NCI-H1694 (cell line): ENCODE measurements around the gene WDR46.
"Not testable (repeated sequence)": the region's sequence is repeated elsewhere in the genome, so short reads cannot be mapped to it uniquely, and the experiment has no call there.

Experiments used
- DNase-seq: peaks from one replicate; lab custom pipeline; 2025; lab: John Stamatoyannopoulos, UW

Gene WDR46

DNA sequence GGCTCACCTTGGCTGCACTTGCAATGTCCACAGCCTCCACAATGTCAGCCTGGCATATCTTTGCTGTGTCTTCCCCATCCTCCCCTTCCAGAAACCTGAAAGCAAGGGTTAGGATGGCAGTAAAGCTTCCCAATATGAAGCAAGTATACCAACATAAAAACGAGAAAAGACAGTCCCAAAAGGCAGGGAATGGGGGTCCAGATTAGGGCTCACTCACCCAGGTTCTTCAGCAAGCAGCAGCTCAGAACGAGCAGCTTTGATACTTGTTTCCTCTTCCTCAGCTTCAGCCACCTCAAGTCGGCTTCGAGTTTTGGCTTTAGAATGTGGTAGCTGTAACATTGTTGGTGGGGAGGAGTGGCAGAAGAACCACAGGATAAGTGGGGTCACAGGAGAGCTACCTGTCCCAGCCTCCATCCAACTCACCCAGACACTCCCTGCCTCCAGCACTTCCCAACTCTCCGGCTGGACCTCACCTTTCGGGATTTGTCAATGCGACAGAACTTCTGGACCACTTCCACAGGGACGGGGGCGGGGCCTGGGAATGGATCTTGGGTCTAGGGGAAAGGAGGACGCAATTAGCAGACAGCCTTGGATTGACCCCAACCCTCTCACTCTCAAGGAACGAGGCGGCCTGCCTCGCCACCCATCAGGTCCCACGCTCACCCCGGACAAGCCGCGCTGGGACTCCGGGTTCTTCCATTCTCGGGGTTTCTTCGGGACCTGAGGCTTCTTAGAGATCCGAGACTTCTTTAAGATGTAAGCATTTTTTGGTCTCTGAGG lies 708 bp downstream of the WDR46 start:
- no peak for DNase-seq

DNA sequence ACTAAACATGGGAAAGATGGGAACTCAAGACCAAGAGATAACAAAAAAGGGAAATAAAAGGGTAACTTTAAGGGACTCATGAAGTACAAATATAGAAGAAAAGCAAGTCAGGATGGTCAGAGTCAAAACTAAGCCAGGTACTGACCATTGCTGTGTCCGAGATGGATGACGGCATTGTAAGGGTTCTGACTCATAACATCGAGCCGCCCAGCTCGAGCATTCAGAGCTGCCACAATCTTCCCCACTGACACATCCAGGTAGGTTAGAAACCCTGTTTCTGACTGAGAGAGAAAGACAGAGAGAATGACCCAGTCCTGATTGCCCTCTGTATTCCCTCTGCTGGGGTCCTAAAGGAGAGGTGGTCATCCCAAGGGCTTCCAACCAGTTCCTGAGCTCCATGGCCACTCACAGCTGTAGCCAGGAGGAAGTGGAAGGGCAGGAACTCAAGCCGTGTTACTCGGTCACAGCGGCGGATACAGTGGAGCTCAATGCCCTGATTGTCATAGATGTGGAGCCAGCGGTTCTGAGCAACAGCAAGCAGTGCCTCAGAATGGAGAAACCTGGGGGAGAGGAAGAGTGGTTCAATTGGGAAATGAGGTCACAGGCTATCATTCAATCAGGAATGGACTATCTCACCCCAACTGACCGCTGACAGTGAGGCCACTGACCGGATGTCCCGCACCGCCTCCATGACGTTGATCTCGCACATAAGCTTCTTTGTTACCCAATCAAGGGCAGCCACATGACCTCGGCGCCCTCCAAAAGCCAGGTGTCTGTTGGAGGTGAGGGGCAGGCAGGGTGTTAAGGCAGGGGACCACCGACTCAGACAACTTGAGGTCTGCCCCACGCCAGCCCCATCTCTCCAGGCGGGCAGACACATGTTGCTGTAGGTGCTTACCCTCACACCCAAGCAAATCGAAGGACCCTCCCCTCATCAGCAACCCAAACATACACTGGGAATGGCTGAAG lies 1.8 kb downstream of the WDR46 start:
- DNase-seq, result no peak

DNA sequence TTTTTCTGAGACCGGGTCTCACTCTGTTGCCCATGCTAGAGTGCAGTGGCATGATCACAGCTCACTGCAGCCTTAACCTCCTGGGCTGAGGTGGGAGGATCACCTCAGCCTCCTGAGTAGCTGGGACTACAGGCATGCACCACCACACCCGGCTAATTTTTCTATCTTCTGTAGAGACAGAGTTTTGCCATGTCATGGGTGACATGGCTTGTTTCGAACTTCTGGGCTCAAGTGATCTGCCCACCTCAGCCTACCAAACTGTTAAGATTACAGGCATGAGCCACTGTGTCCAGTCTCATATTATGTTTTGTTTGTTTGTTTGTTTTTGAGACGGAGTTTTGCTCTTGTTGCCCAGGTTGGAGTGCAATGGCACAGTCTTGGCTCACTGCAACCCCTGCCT lies 3.8 kb downstream of the WDR46 start:
- DNase-seq, result not testable (repeated sequence)

DNA sequence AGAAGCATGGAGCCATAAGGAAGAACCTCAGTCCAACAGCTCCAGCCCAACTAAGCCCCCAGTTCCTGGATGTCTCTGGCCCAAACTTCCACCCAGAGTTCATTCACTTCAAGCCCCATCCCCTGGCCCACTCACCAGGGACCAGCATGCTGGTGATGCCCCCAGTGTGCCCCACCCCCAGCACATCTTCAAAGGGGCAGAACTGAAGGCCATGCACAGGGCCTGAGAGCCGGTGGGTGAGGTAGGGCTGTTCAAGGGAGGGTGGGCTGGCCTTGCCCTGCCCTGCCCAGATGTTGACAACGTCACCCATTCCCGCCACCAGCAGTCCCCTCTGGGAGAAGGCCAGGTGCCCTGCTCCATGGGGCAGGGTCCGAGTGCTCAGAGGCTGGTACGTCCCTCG lies 8.5 kb downstream of the WDR46 start:
- DNase-seq, result no peak

DNA sequence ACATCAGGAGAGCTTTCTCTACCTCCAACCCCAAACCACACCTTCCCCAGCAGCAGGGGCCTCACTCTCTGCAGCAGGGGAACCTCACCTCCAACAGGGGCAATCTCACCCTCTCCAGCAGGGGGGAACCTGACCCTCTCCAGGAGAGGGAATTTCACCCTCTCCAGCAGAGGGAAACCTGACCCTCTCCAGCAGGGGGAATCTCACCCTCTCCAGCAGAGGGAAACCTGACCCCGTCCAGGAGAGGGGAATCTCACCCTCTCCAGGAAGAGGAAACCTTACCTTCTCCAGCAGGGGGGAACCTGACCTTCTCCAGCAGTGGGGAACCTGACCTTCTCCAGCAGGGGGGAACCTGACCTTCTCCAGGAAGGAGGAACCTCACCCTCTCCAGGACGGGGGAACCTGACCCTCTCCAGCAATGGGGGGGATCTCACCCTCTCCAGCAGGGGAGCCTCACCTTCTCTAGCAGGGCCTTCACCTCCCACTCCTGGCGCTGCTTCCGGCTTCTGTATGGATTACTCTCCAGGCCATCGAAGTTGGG lies 9.0 kb downstream of the WDR46 start:
- peak; percentile 64 for DNase-seq

DNA sequence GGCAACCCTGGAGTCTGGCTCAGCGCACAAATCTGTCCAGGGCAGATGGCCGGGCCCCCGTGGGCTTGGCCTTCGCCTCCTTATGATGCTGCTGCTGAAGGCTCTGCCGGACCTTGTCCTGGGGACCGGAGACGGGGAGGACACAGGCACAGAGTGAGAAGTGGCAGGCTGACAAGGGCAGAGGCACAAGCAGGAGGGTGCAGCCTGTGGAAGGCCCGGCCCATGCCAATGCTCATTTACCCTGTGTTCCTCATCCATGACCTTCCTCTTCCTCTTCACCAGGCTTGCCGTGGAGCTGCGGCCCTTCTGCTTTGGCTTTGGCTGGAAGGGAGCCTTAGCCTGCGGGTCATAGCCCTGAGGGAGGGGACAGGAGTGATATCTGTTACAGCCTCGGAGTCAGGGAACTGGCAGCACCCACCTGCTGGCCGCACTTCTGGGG lies 9.8 kb downstream of the WDR46 start:
- DNase-seq, result no peak

DNA sequence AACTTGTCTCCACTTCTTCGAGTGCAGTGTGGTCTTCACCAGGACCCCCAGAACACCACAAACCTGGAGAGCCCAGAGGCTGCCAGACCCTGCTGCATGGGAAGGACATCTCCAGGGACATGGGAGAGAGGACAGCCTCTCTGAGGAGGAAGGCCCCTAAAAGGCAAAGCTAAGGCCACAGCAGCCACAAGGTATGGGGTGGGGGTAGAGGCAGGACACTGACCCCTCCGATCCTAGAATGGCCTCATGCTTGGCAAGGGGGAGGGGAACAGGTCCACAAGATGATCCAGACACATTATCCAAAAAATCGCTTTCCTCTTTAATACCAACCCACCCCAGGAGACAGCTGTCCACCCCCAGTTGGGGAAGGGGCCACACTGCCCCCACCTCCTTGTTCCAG lies 10.2 kb downstream of the WDR46 start:
- no peak for DNase-seq

DNA sequence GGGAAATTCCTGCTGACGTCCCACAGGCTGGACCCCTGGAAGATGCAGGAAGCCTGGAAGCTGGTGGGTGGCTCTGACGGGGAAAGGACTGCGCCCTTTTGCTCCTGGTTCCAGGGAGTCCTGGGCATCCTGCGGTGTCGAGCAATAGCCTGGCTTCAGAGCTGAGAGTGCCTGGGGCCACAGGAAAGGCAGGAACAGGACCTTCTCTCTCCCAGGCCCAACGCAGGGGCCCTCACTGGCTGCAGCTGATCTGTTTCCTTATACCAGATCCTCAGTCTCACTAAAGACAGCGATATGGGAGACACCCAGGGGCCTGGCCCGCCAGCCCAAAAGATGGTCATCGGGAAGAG lies 10.7 kb downstream of the WDR46 start:
- DNase-seq, result no peak

DNA sequence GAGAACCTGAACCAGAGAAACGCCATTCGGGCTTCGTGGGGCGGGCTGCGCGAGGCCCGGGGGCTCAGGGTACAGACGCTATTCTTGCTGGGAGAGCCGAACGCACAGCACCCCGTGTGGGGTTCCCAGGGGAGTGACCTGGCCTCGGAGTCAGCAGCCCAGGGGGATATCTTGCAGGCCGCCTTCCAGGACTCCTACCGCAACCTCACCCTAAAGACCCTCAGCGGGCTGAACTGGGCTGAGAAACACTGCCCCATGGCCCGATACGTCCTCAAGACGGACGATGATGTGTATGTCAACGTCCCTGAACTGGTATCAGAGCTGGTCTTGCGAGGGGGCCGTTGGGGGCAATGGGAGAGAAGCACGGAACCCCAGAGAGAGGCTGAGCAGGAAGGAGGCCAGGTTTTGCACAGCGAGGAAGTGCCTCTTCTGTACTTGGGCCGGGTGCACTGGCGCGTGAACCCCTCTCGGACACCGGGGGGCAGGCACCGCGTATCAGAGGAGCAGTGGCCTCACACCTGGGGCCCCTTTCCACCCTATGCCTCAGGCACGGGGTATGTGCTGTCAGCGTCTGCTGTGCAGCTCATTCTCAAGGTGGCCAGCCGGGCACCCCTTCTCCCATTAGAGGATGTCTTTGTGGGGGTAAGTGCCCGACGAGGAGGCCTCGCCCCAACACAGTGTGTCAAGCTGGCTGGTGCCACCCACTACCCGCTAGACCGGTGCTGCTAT lies 11.2 kb downstream of the WDR46 start:
- DNase-seq, result no peak

DNA sequence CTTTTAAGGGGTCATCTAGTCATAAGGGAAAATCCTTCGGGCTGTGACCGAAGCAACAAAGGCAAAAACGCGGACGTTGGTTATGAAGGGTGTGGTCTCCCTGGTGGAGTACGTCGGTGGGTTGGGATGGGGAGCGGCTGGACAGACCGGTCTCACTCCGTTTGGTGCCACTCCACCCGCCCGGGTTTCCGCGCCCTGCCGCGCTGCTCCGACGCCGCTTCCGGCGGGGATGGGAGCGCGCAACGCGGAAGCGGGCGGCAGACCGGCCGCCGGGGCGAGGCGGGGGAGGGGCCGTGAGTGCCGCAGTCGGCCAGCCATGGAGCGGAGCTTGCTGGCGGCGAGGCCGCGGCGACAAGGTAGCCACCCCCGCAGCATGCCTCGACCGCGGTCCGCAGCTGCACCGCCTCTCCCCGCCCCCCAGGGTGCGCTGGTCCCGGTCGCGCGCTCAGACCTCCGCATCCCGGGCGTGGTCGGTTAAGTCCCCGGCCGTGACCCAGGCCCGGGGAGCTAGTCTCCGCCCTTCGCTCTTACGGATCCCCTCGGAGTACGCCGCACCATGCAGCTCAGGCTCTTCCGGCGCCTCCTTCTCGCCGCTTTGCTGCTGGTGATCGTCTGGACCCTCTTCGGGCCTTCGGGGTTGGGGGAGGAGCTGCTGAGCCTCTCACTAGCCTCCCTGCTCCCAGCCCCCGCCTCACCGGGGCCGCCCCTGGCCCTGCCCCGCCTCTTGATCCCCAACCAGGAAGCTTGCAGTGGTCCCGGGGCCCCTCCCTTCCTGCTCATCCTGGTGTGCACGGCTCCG lies 12.0 kb downstream of the WDR46 start, which contains the start of gene B3GALT4:
Gene B3GALT4 (plus strand): TSS at position 260 of the 799 bp plus-strand sequence. CDS start 297 bp downstream, at position 557.
- no peak for DNase-seq

DNA sequence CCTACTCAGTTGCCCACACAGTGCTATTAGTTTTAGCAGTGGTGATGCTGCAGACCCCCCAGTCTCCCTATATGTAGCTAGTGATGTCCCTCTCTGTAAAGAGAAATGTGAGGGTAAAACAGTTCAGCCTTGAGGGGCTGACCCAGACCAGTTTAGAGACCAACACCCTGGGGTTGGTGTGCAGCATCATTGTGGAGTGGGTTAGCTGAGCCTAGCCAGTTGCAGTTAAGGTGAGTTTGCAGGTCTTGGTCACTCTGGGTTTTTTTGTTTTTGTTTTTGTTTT lies 12.5 kb downstream of the WDR46 start:
- DNase-seq, result no peak

DNA sequence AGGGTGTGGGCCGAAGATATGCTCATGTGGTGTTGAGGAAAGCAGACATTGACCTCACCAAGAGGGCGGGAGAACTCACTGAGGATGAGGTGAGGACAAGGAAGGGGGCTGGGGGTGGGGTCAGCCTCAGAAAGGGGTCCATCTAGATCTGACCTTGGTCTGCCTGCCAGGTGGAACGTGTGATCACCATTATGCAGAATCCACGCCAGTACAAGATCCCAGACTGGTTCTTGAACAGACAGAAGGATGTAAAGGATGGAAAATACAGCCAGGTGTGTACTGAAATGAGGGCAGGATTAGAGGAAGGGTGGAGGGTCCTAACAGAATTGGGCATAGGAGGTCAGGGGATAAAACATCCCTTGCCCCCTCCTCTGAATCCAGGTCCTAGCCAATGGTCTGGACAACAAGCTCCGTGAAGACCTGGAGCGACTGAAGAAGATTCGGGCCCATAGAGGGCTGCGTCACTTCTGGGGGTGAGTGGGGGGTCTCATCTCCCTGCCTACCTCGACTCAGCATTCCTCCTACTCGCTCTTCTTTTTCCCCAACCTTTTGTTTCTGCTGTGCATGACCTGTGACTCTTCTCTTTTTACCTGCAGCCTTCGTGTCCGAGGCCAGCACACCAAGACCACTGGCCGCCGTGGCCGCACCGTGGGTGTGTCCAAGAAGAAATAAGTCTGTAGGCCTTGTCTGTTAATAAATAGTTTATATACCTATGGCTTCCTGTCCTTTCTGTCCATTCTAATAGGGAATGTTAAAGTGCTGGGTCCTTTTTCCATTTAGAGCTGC lies 13.1 kb downstream of the WDR46 start:
- DNase-seq, result not testable (repeated sequence)

DNA sequence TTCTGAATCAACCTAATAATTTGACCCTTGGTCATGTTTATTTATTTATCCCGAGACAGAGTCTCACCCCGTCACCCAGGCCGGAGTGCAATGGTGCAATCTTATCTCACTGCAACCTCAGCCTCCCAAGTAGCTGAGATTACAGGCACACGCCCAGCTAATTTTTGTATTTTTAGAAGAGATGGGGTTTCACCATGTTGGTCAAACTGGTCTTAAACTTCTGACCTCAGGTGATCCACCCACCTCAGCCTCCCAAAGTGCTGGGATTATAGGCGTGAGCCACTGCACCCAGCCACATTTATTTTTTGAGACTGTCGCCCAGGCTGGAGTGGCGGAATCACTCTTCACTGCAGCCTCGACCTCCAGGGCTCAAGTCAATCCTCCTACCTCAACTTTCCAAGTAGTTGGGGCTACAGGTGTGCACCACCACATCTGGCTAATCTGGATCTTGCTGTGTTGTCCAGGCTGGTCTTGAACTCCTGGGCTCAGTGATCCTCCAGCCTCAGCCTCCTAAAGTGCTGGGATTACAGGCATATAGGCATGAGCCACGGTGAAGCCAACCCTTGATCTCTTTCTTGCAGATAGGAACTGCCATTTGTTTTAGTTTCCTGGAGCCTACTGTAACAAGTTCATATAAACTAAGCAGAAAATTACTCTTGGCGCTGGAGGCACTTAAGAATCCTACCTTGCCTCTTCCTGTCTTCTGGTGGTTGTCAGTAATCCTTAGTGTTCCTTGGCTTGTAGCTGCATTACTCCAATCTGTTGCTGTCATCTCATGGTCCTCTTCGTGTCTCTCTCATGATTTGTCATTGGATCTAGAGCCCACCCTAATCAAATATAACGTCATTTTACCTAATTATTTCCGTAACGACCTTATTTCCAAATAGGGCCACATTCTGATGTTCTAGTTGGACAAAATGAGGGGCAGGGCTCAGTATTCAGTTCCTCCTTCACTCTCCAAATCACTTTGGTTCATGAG lies 14.8 kb downstream of the WDR46 start:
- no peak for DNase-seq

DNA sequence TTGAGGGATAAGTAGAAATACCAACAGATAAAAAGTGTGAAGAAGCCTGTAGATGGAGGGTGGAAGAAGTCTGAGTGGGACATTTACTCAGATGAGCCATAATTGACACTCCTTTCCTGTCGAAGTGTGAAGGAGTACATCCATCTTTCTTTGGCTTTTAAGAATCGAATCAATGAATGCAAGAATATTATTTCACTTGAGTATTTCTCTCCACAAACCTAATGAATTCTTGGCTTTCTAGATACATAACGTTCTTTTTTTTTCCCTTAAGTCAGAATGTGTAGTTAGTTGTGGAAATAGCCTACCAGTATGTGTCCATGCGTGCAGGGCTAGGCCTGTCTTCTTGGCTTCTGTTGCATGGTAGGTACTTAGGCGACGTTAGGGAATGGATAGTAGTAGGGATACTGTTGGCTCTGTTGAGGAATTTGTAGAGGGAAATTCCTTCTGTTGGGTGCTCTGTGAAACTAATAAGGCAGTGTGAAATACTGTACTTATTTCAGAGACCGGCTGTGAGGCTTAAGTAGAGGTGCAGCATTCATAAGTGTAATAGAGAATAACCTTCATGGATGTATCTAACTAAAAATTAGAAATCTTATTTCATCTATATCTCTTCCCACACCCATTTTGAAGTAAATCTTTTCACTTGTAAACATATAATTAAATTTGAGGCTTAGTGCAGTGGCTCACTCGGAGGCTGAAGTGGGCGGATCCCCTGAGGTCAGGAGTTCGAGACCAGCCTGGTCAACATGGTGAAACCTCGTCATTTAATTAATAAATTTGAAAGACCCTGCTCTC lies 15.7 kb downstream of the WDR46 start:
- DNase-seq, result no peak

DNA sequence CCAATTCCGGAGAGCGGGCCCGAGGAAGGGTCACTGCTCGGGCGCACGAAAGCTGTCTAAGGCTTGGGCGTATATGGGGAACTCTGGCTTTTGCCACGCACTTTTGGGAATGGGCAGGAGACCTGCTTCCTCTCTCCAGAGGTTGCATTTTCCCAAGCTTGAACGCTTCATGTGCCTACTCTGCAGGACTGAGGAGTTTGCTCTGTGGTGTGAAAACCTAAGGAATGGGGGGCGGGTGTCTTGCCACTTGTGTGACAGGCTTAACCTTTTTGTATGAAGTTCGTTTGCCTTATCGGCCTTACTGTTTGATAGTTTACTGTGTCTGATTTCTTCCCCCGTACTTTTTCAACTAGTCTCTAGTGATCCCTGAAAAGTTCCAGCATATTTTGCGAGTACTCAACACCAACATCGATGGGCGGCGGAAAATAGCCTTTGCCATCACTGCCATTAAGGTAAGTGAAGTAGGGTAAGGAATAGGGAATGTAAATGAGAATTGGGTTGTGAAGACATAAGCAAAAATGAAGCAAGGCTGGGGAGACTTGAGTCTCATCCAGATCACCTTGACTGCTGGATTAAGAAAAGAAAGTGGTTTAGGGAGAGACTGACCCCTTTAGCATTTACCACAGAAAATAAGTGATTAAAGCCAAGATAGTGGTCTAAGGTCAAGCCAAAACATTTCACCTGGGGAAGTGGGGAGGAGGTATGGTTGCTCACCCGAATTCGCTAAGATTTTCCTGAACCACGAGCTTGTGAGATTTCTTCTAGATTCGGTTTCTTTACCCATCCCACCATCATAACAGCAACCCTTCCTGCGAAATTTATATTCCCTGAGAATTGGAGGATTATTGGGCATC lies 16.5 kb downstream of the WDR46 start:
- DNase-seq, result no peak

DNA sequence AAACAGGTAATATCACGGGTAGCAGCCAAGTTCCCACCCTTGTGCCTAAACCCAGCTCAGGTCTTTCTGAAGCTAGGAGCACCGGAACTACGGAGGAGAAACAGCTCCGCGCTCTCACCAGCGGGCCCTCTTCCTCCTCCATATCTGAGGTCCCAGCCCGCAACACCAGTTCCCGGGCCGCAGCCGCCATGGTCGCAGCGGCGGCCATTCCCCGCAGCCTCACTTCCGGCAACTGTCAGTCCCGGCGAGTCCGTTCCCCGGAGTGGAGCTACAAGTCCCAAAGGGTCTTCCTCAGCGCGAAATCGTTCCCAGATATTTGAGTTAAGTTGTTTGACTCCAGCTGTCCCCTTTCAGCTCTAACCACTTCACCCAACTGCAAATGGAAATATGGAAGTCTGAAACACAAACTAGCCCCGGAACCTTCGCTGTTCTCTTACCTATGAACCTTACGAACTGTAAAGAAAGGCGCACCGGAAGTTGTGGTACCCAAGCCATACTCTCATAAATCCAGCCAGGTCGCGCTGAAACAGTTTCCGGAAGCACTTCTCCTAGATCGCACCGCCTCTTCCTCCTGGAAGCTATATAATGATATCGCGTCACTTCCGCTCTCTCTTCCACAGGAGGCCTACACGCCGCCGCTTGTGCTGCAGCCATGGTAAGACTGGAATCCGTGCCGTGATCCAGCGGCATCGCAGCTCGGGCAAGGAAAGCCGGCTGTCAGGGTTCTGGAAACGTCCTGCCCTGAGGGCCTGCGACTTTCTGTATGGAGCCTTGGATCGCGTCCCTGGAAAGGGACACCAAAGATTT lies 17.4 kb downstream of the WDR46 start, which contains the start of the genes RPS18 and VPS52:
Gene RPS18 (plus strand): TSS at position 608 of the 807 bp plus-strand sequence. CDS start 45 bp downstream, at position 653.
Gene VPS52 (minus strand): TSS at position 409 of the 807 bp plus-strand sequence. CDS start 201 bp downstream, at position 208.
- peak; percentile 97 for DNase-seq

DNA sequence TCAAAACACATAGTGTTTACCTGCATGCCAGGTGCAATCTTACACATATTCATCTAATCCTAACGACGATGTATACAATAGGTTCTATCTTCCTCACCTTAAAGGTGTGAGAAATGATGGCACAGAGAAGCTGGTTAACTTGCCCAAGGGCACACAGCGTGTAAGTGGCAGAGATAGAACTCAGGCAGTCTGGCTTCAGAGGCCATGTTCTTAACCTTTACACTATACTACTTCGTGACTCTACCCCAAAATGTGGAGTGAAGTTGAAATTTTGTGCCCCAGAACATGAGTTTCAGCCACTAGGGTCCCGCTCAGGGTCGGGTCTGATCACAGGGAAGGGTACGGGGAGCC lies 17.9 kb downstream of the WDR46 start:
- DNase-seq, result no peak
